Sigmoid colon (tissue), 7 donors: ENCODE measurements around the gene RAD21L1. TPM values are rescaled to one million over a fixed set of nuclear protein-coding genes. Genes with fewer than 3 reads are reported as not detected.

ENCODE experiments used
- DNase-seq: peaks from one replicate; pipeline ENCODE4 v3.0.0-alpha.2; 2019
- H3K27ac ChIP-seq, 4 donors: fragments of 200-600 bp; sonication (generic); one replicate each; pipeline ENCODE4 v1.5.1; 2016 to 2019; ENCODE audit warnings: mild to moderate bottlenecking in 1 of 4
- H3K27me3 ChIP-seq, 3 donors: fragments of 200-600 bp; sonication (generic); one replicate each; pipeline ENCODE4 v1.5.1; 2019; ENCODE audit warnings: mild to moderate bottlenecking in 1 of 3
- H3K36me3 ChIP-seq, 4 donors: fragments of 200-600 bp; sonication (generic); one replicate each; pipeline ENCODE4 v1.5.1; 2016 to 2019
- H3K4me1 ChIP-seq, 4 donors: fragments of 200-600 bp; sonication (generic); one replicate each; pipeline ENCODE4 v1.5.1; 2017 to 2019
- H3K4me3 ChIP-seq, 4 donors: fragments of 200-600 bp; sonication (generic); one replicate each; pipeline ENCODE4 v1.5.1; 2017 to 2019; ENCODE audit warnings: mild to moderate bottlenecking in 2 of 4, moderate library complexity in 1 of 4
- H3K9me3 ChIP-seq, 4 donors: fragments of 200-600 bp in 3 of 4; sonication (generic) in 3 of 4; one replicate each; pipeline versions ENCODE4 v1.5.1 to v1.6.1; 2013 to 2019
- CTCF ChIP-seq, 4 experiments: fragments of 450-650 bp in 3 of 4; fragments of 200-600 bp in 1 of 4; IDR thresholded peaks; one replicate each; pipeline ENCODE4 v1.5.1; 2016 to 2019; ENCODE audit warnings: antibody characterized with exemption in 4 of 4, mild to moderate bottlenecking in 3 of 4, moderate library complexity in 2 of 4
- EP300 ChIP-seq, 4 donors: sonication (generic); formaldehyde crosslinking; IDR thresholded peaks; one replicate each; pipeline ENCODE4 v1.6.1; 2017; ENCODE audit warnings: antibody characterized with exemption in 4 of 4
- POLR2A ChIP-seq, 2 donors: fragments of 450-650 bp; IDR thresholded peaks; one replicate each; pipeline ENCODE4 v1.6.1; 2016; ENCODE audit warnings: antibody characterized with exemption in 2 of 2, mild to moderate bottlenecking in 2 of 2, moderate library complexity in 2 of 2
- POLR2AphosphoS5 ChIP-seq, 4 donors: sonication (generic); formaldehyde crosslinking; IDR thresholded peaks; one replicate each; pipeline ENCODE4 v1.6.1; 2017; ENCODE audit warnings: antibody characterized with exemption in 4 of 4
- WGBS, 2 donors: extraction: QIAGEN DNeasy Blood & Tissue Kit; methylation state at CpG; one replicate each; pipeline ENCODE4 v1.1.7; 2013; 5-methylcytosine and 5-hydroxymethylcytosine counted together
- intact Hi-C: fragments of 100-400 bp; cut with DNase I; formaldehyde crosslinking; loops from one replicate; pipeline ENCODE4 v1.15.1; 2023
- polyA plus RNA-seq, 3 donors: library from polyadenylated mRNA; stranded (reverse); fragments of 200-250 nt; gene quantifications; one replicate each; pipeline ENCODE4 v1.2.3, GENCODE V29; 2013
- total RNA-seq, 4 donors: library from RNA; depleted of rRNA; stranded (reverse); fragments of >200 nt; gene quantifications; one replicate each; pipeline ENCODE4 v1.1.0, GENCODE V29; 2016
- donor health status: healthy with polysubstance abuse.
- donor health status: Bipolar disorder and iron deficiency.
- donor health status: healthy.

Gene RAD21L1
- total and polyA plus RNA-seq, 7 donors, result not detected

- WGBS, 2 donors, result 78 to 92% methylated on average over 3 of the region's 3 CpGs
- H3K4me3 ChIP-seq, result no peak overlapping the region
- H3K27ac ChIP-seq, result no peak overlapping the region
- H3K36me3 ChIP-seq, result no peaks in the 10 kb centered on the region
- no peaks in the 10 kb centered on the region for H3K27me3 ChIP-seq
- H3K4me1 ChIP-seq, result no peaks in the 10 kb centered on the region
- TF ChIP-seq CTCF (IDR thresholded peaks at IDR 0.05), result no peak
- TF ChIP-seq POLR2AphosphoS5 (IDR thresholded peaks at IDR 0.05), result no peak
- TF ChIP-seq POLR2A (IDR thresholded peaks at IDR 0.05), result no peak
- no peak for TF ChIP-seq EP300 (IDR thresholded peaks at IDR 0.05)
- DNase-seq, result no peak
- intact Hi-C loops, result no loop called here
- H3K9me3 ChIP-seq, result no peaks in the 10 kb centered on the region
Observed at GRCh38 chr20:1252416-1252815, 26.6 kb downstream of the RAD21L1 start.

GRCh38 chr20:1254254-1254653 lies 28.4 kb downstream of the RAD21L1 start:
- DNase-seq, result no peak
- Histone ChIP-seq H3K36me3 (no peaks in the 10 kb centered on the region), H3K27me3 (no peaks in the 10 kb centered on the region), H3K4me1 (no peaks in the 10 kb centered on the region), H3K27ac (no peak overlapping the region), H3K9me3 (no peaks in the 10 kb centered on the region), H3K4me3 (no peak overlapping the region)
- WGBS, 2 donors, result 22 to 38% methylated on average over 2 of the region's 2 CpGs
- intact Hi-C loops, result no loop called here
- TF ChIP-seq POLR2A (IDR thresholded peaks at IDR 0.05) (no peak), POLR2AphosphoS5 (IDR thresholded peaks at IDR 0.05) (no peak), CTCF (IDR thresholded peaks at IDR 0.05) (no peak), EP300 (IDR thresholded peaks at IDR 0.05) (no peak)

GRCh38 chr20:1255675-1256074 lies 29.8 kb downstream of the RAD21L1 start:
- Histone ChIP-seq H3K4me1 (no peaks in the 10 kb centered on the region), H3K27ac (no peak overlapping the region), H3K9me3 (no peaks in the 10 kb centered on the region), H3K36me3 (no peaks in the 10 kb centered on the region), H3K4me3 (no peak overlapping the region), H3K27me3 (no peaks in the 10 kb centered on the region)
- intact Hi-C loops, result no loop called here
- WGBS, 2 donors, result 79 to 80% methylated on average over 2 of the region's 2 CpGs
- no peak for DNase-seq
- TF ChIP-seq POLR2A (IDR thresholded peaks at IDR 0.05) (no peak), EP300 (IDR thresholded peaks at IDR 0.05) (no peak), POLR2AphosphoS5 (IDR thresholded peaks at IDR 0.05) (no peak), CTCF (IDR thresholded peaks at IDR 0.05) (no peak)

- Histone ChIP-seq H3K9me3 (no peaks in the 10 kb centered on the region), H3K36me3 (no peaks in the 10 kb centered on the region), H3K27me3 (no peaks in the 10 kb centered on the region), H3K27ac (no peak overlapping the region), H3K4me1 (peaks cover 0 to 22% (median 17%) of the 10 kb centered on the region in 4 donors), H3K4me3 (no peak overlapping the region)
- no peak for TF ChIP-seq EP300 (IDR thresholded peaks at IDR 0.05)
- TF ChIP-seq CTCF (IDR thresholded peaks at IDR 0.05), result no peak
- no peak for TF ChIP-seq POLR2A (IDR thresholded peaks at IDR 0.05)
- TF ChIP-seq POLR2AphosphoS5 (IDR thresholded peaks at IDR 0.05), result no peak
- intact Hi-C loops, result no loop called here
- 80 to 86% methylated on average over 1 of the region's 1 CpG for WGBS, 2 donors
- no peak for DNase-seq
Observed at GRCh38 chr20:1263853-1264252, 38.0 kb downstream of the RAD21L1 start.

GRCh38 chr20:1264727-1265126 lies 38.9 kb downstream of the RAD21L1 start:
- TF ChIP-seq POLR2A (IDR thresholded peaks at IDR 0.05) (no peak), POLR2AphosphoS5 (IDR thresholded peaks at IDR 0.05) (no peak), EP300 (IDR thresholded peaks at IDR 0.05) (no peak), CTCF (IDR thresholded peaks at IDR 0.05) (no peak)
- Histone ChIP-seq H3K9me3 (no peaks in the 10 kb centered on the region), H3K4me3 (no peak overlapping the region), H3K4me1 (peaks cover 0 to 22% (median 17%) of the 10 kb centered on the region in 4 donors), H3K36me3 (no peaks in the 10 kb centered on the region), H3K27me3 (no peaks in the 10 kb centered on the region), H3K27ac (no peak overlapping the region)
- intact Hi-C loops, result loop anchor here (5.0 kb wide), 2 partner anchors 142 to 628 kb away; no protein-coding TSS in a partner anchor
- WGBS, 2 donors, result 51 to 84% methylated on average over 2 of the region's 2 CpGs
- no peak for DNase-seq
